K562 (cell line): ENCODE results near the gene HSPA1L. TPM values are rescaled to one million over a fixed set of nuclear protein-coding genes. Genes with fewer than 3 reads are reported as not detected.

Source experiments
- ATAC-seq: fragments of 200-7000 bp; cut with Tn5 transposase; 3 replicates; pipeline ENCODE4 v1.9.1; 2020; ENCODE audit warnings: moderate library complexity
- BruUV-seq: library from RNA; stranded (reverse); fragments of 400-500 nt; replicated peaks from 2 replicates; lab custom pipeline; 2021; lab: Mats Ljungman, UMichigan
- CTCF ChIA-PET: fragments of 300-600 bp; formaldehyde crosslinking; extraction: SDS; loops from one replicate; lab custom pipeline; 2021; ENCODE audit warnings: low intra/inter-chr PET ratio; lab: Yijun Ruan, JAX
- POLR2A ChIA-PET: fragments of 300-600, 350-650 bp; sonication (Branson Sonifier 250); formaldehyde crosslinking; extraction: SDS; loops from one replicate; lab custom pipeline; 2021; ENCODE audit warnings: antibody characterized with exemption, inconsistent platforms; lab: Yijun Ruan, JAX
- DNase-seq, 4 experiments: peaks; one replicate each; pipeline versions ENCODE4 v3.0.0 to v3.0.0-alpha.2; 2011 to 2018; ENCODE audit warnings: low spot score in 3 of 4, mixed read lengths in 3 of 4; ENCODE audit errors: extremely low read depth in 1 of 4
- FAIRE-seq: peaks from 2 replicates; lab custom pipeline; 2011; peaks lifted over from hg19 to GRCh38; lab: Jason Lieb, UNC
- H2AFZ ChIP-seq: 2 replicates; pipeline ENCODE4 v1.6.0; 2011; ENCODE audit warnings: low read depth, low read length, control low read depth, inconsistent platforms
- H3K27ac ChIP-seq: fragments of 200-600 bp; 3 replicates; pipeline ENCODE4 v1.8.0; 2011; ENCODE audit warnings: low read depth, mild to moderate bottlenecking, control low read depth, inconsistent platforms, low read length, moderate library complexity, mixed read lengths; ENCODE audit errors: extremely low read depth
- H3K27me3 ChIP-seq, 2 experiments: fragments of 300-600 bp in 1 of 2; 2 replicates in 1 of 2; 3 replicates in 1 of 2; pipeline versions ENCODE4 v1.6.0 to v1.8.0; 2011; ENCODE audit warnings: inconsistent platforms in 2 of 2, low read length in 2 of 2, mild to moderate bottlenecking in 1 of 2, mixed read lengths in 1 of 2, moderate library complexity in 1 of 2; ENCODE audit not compliant: control insufficient read depth in 2 of 2, insufficient read depth in 2 of 2
- H3K36me3 ChIP-seq: fragments of 300-600 bp; 3 replicates; pipeline ENCODE4 v1.8.0; 2011; ENCODE audit warnings: mild to moderate bottlenecking, low read length, inconsistent platforms; ENCODE audit not compliant: control insufficient read depth, insufficient read depth
- H3K4me1 ChIP-seq, 2 experiments: fragments of 200-600 bp in 1 of 2; replicated peaks in 1 of 2; 2 replicates in 1 of 2; 3 replicates in 1 of 2; pipeline versions ENCODE4 v1.5.1 to v1.8.0; 2011; ENCODE audit warnings: inconsistent platforms in 2 of 2, low read length in 2 of 2, mild to moderate bottlenecking in 1 of 2, mixed read lengths in 1 of 2, moderate library complexity in 1 of 2; ENCODE audit not compliant: control insufficient read depth in 2 of 2, insufficient read depth in 2 of 2
- H3K4me2 ChIP-seq: 2 replicates; pipeline ENCODE4 v1.6.1; 2011; ENCODE audit warnings: low read length, control low read depth, inconsistent platforms, mixed read lengths; ENCODE audit not compliant: insufficient read depth
- H3K4me3 ChIP-seq: fragments of 200-600 bp; sonication (generic), shearing (Covaris generic); 2 replicates; pipeline ENCODE4 v1.5.1; 2016; ENCODE audit warnings: control low read depth, inconsistent platforms
- H3K79me2 ChIP-seq: fragments of 200-600 bp; 3 replicates; pipeline ENCODE4 v1.8.0; 2011; ENCODE audit warnings: low read length, inconsistent platforms; ENCODE audit not compliant: control insufficient read depth, insufficient read depth
- H3K9ac ChIP-seq, 2 experiments: 2 replicates each; pipeline versions ENCODE4 v1.6.0 to v1.6.1; 2011; ENCODE audit warnings: low read depth in 2 of 2, low read length in 2 of 2, control low read depth in 1 of 2, inconsistent platforms in 1 of 2, mild to moderate bottlenecking in 1 of 2, mixed read lengths in 1 of 2; ENCODE audit not compliant: insufficient read depth in 1 of 2
- H3K9me1 ChIP-seq: one replicate; pipeline ENCODE4 v1.6.0; 2011; ENCODE audit warnings: inconsistent platforms, mild to moderate bottlenecking, low read length, moderate library complexity; ENCODE audit not compliant: control insufficient read depth, insufficient read depth
- H3K9me3 ChIP-seq: replicated peaks from 2 replicates; pipeline ENCODE4 v1.5.1; 2011; ENCODE audit warnings: low read depth, low read length, inconsistent platforms; ENCODE audit not compliant: control insufficient read depth, insufficient read depth
- H4K20me1 ChIP-seq: replicated peaks from 2 replicates; pipeline ENCODE4 v1.6.1; 2011; ENCODE audit warnings: low read length, inconsistent platforms, mixed read lengths; ENCODE audit not compliant: control insufficient read depth, insufficient read depth
- FIP1L1 ChIP-seq: fragments of 200-400 bp; formaldehyde crosslinking; IDR thresholded peaks from 2 replicates; pipeline ENCODE4 v1.6.1; 2018; ENCODE audit warnings: mild to moderate bottlenecking, low read depth, low read length; ENCODE audit not compliant: poor library complexity, severe bottlenecking
- FOS ChIP-seq: IDR thresholded peaks from 3 replicates; pipeline ENCODE4 v1.6.1; 2011; ENCODE audit not compliant: insufficient read length; ENCODE audit errors: extremely low read depth
- HDAC2 ChIP-seq: fragments of 450-650 bp; IDR thresholded peaks from 2 replicates; pipeline ENCODE4 v1.6.1; 2016; ENCODE audit warnings: mild to moderate bottlenecking
- KAT2B ChIP-seq: IDR thresholded peaks from one replicate; pipeline ENCODE4 v1.6.1; 2012; ENCODE audit warnings: low read depth, mild to moderate bottlenecking, control low read depth, inconsistent platforms, low read length, moderate library complexity
- KDM5B ChIP-seq: fragments of 200-600 bp; sonication (generic); IDR thresholded peaks from 2 replicates; pipeline ENCODE4 v1.6.1; 2012; ENCODE audit warnings: low read depth, mild to moderate bottlenecking, moderate library complexity, low read length, control low read depth, inconsistent platforms; ENCODE audit not compliant: insufficient replicate concordance
- MAX ChIP-seq: sonication (generic); formaldehyde crosslinking; IDR thresholded peaks from 2 replicates; pipeline ENCODE4 v1.9.0; 2022; ENCODE audit warnings: mild to moderate bottlenecking, missing genetic modification reagents
- NFATC3 ChIP-seq: fragments of 450-650 bp; IDR thresholded peaks from 2 replicates; pipeline ENCODE4 v1.6.1; 2017; ENCODE audit warnings: mild to moderate bottlenecking
- PRPF4 ChIP-seq: fragments of 200-400 bp; formaldehyde crosslinking; IDR thresholded peaks from one replicate; pipeline ENCODE4 v1.6.1; 2017; ENCODE audit warnings: low read length, low read depth, mild to moderate bottlenecking; ENCODE audit not compliant: insufficient read depth, poor library complexity, severe bottlenecking
- STAT5B ChIP-seq: fragments of 250-450 bp; sonication (Bioruptor Pico); IDR thresholded peaks from 2 replicates; pipeline ENCODE4 v1.8.0; 2021; ENCODE audit warnings: mild to moderate bottlenecking, inconsistent platforms
- THRB ChIP-seq: fragments of 450-650 bp; formaldehyde crosslinking; conservative IDR thresholded peaks from 2 replicates; pipeline ENCODE4 v1.4.0; 2022; ENCODE audit warnings: mild to moderate bottlenecking, missing genetic modification characterization
- TRIM28 ChIP-seq: fragments of 450-650 bp; IDR thresholded peaks from 2 replicates; pipeline ENCODE4 v1.6.1; 2017
- ZFP36 ChIP-seq: fragments of 150-350 bp; IDR thresholded peaks from 2 replicates; pipeline ENCODE4 v1.6.1; 2018; ENCODE audit warnings: low read length, low read depth; ENCODE audit not compliant: partially characterized antibody
- ZNF224 ChIP-seq: sonication (generic); formaldehyde crosslinking; IDR thresholded peaks from 2 replicates; pipeline ENCODE4 v1.8.0; 2022; ENCODE audit warnings: mild to moderate bottlenecking, missing genetic modification reagents
- ZNF408 ChIP-seq: fragments of 250-450 bp; sonication (Bioruptor Pico); IDR thresholded peaks from 2 replicates; pipeline ENCODE4 v1.4.0; 2020; ENCODE audit warnings: low read depth, mild to moderate bottlenecking, moderate library complexity
- ZNF785 ChIP-seq: fragments of 250-450 bp; sonication (Bioruptor Pico); IDR thresholded peaks from 2 replicates; pipeline ENCODE4 v1.4.0; 2020; ENCODE audit warnings: mild to moderate bottlenecking
- WGBS: fragments of 100-300 bp; shearing (Covaris generic); methylation state at CpG from one replicate; pipeline ENCODE4 v1.1.6; 2016; ENCODE audit warnings: low coverage, mixed read lengths; ENCODE audit not compliant: insufficient coverage; ENCODE audit errors: missing lambda C conversion rate; 5-methylcytosine and 5-hydroxymethylcytosine counted together
- in situ Hi-C: fragments of 300-500 bp; cut with MboI; formaldehyde crosslinking; loops from 4 replicates; pipeline ENCODE4 v1.15.0; 2018; ENCODE audit warnings: inconsistent platforms, mixed read lengths
- intact Hi-C: fragments of 100-400 bp; cut with micrococcal nuclease; formaldehyde crosslinking; loops from 2 replicates; pipeline ENCODE4 v1.14.2; 2022
- polyA plus RNA-seq, 8 experiments: library from polyadenylated mRNA; depleted of rRNA in 4 of 8; stranded (reverse) in 5 of 8; unstranded in 3 of 8; fragments of >200 nt; fragmentation: Nextera tagmentation in 2 of 8; fragmentation: Illumina TruSeq in 1 of 8; extraction: Ambion mirVana in 2 of 8; extraction: Trizol in 1 of 8; gene quantifications; 2 replicates each; pipeline versions ENCODE4 v1.2.1 to v1.2.3, GENCODE V29; 2011 to 2014; ENCODE audit warnings: inconsistent platforms in 1 of 8, missing spikeins in 1 of 8
- total RNA-seq, 7 experiments: library from RNA; depleted of rRNA in 6 of 7; stranded (reverse); fragments of >200 nt in 6 of 7; fragmentation: Illumina TruSeq in 2 of 7; extraction: Trizol in 2 of 7; gene quantifications; 2 replicates each; pipeline versions ENCODE4 v1.2.1 to v1.2.3, GENCODE V29; 2011 to 2021; ENCODE audit warnings: low replicate concordance in 1 of 7

The HSPA1L gene
- total and polyA plus RNA-seq, 9 of the 15 experiments (the other 6 are each of a cell fraction or from before 2014, with no cell fraction given), result 0.14 to 2.1 (median 1.3) TPM

GRCh38 chr6:31797588-31797987 is 17.5 kb downstream of the HSPA1L start:
- TF ChIP-seq NFATC3 (no peak), FIP1L1 (no peak), ZNF224 (CRISPR knock-in tag) (no peak), THRB (no peak), MAX (CRISPR knock-in tag) (no peak), KAT2B (no peak), ZFP36 (no peak), ZNF408 (CRISPR knock-in tag) (no peak), ZNF785 (CRISPR knock-in tag) (no peak), TRIM28 (no peak), FOS (no peak), PRPF4 (no peak), STAT5B (CRISPR knock-in tag) (no peak), KDM5B (no peak), HDAC2 (no peak)
- Histone ChIP-seq H4K20me1 (no peaks in the 10 kb centered on the region), H2AFZ (no peak overlapping the region), H3K9me1 (no peaks in the 10 kb centered on the region), H3K9ac (no peak overlapping the region), H3K4me3 (no peak overlapping the region), H3K36me3 (peaks cover 60% of the 10 kb centered on the region), H3K4me1 (peaks cover 14 to 33% of the 10 kb centered on the region in 2 experiments; a peak in 4 of 5 replicates), H3K27ac (no peak overlapping the region), H3K27me3 (no peaks in the 10 kb centered on the region), H3K79me2 (peaks cover 40% of the 10 kb centered on the region), H3K4me2 (no peak overlapping the region), H3K9me3 (no peaks in the 10 kb centered on the region)
- peak in 1 of 4 experiments; percentile 10 for DNase-seq
- no peak for FAIRE-seq
- in situ Hi-C loops, result no loop called here
- CTCF ChIA-PET, result no interaction called here
- no peak for ATAC-seq
- POLR2A ChIA-PET, result interaction anchor here (0.6 to 4.3 kb wide), 9 partner anchors 9 to 238 kb away, joined by 3 to 58 read pairs (median 5); partner anchors contain the start of genes HSPA1A, HSPA1B, HSPA1L and LSM2
- intact Hi-C loops, result no loop called here
- 74% methylated on average over 5 of the region's 5 CpGs for WGBS
- BruUV-seq, result no TSS peak
